Measurements from ENCODE around the gene EIF4G3.
"Not testable (repeated sequence)": the region's sequence is repeated elsewhere in the genome, so short reads cannot be mapped to it uniquely, and the experiment has no call there.

EIF4G3 gene

GRCh38 chr1:21067551-21068227 is 109.0 kb downstream of the EIF4G3 start:
- no peak for DNase-seq (ENCODE audit: low spot score)

GRCh38 chr1:21066356-21067012 is 110.2 kb downstream of the EIF4G3 start:
- no peak for DNase-seq (ENCODE audit: low spot score)

- DNase-seq (ENCODE audit: low spot score): no peak
Observed at GRCh38 chr1:21065851-21066250, 110.8 kb downstream of the EIF4G3 start.

- DNase-seq (ENCODE audit: low spot score): no peak
Observed at GRCh38 chr1:21064057-21064456, 112.6 kb downstream of the EIF4G3 start.

- no peak for DNase-seq (ENCODE audit: low spot score)
Observed at GRCh38 chr1:21060523-21060922, 116.2 kb downstream of the EIF4G3 start.

GRCh38 chr1:21059021-21059420 is 117.7 kb downstream of the EIF4G3 start:
- DNase-seq (ENCODE audit: low spot score): no peak

- DNase-seq (ENCODE audit: low spot score): no peak
Observed at GRCh38 chr1:21058035-21058793, 118.5 kb downstream of the EIF4G3 start.

- not testable (repeated sequence) for DNase-seq (ENCODE audit: low spot score)
Observed at GRCh38 chr1:21053189-21053928, 123.3 kb downstream of the EIF4G3 start.

GRCh38 chr1:21052034-21052433 is 124.7 kb downstream of the EIF4G3 start:
- DNase-seq (ENCODE audit: low spot score): no peak

- no peak for DNase-seq (ENCODE audit: low spot score)
Observed at GRCh38 chr1:21051177-21051825, 125.4 kb downstream of the EIF4G3 start.

- DNase-seq (ENCODE audit: low spot score): no peak
Observed at GRCh38 chr1:21050031-21050430, 126.7 kb downstream of the EIF4G3 start.

- DNase-seq (ENCODE audit: low spot score): no peak
Observed at GRCh38 chr1:21048462-21048861, 128.2 kb downstream of the EIF4G3 start.

- DNase-seq (ENCODE audit: low spot score): no peak
Observed at GRCh38 chr1:21046132-21046531, 130.6 kb downstream of the EIF4G3 start.

GRCh38 chr1:21045351-21045750 is 131.3 kb downstream of the EIF4G3 start:
- DNase-seq (ENCODE audit: low spot score): no peak

GRCh38 chr1:21042929-21043605 is 133.6 kb downstream of the EIF4G3 start:
- no peak for DNase-seq (ENCODE audit: low spot score)

- DNase-seq (ENCODE audit: low spot score): no peak
Observed at GRCh38 chr1:21041541-21041940, 135.2 kb downstream of the EIF4G3 start.

GRCh38 chr1:21037091-21037490 is 139.6 kb downstream of the EIF4G3 start:
- DNase-seq (ENCODE audit: low spot score): no peak

- DNase-seq (ENCODE audit: low spot score): no peak
Observed at GRCh38 chr1:21035794-21036193, 140.9 kb downstream of the EIF4G3 start.

GRCh38 chr1:21034725-21035628 is 141.7 kb downstream of the EIF4G3 start:
- DNase-seq (ENCODE audit: low spot score): no peak

GRCh38 chr1:21032741-21033140 is 144.0 kb downstream of the EIF4G3 start:
- no peak for DNase-seq (ENCODE audit: low spot score)
